ENCODE measurements around the gene TAMALIN. TPM values are rescaled to one million over a fixed set of nuclear protein-coding genes. Genes with fewer than 3 reads are reported as not detected.

Gene TAMALIN
- total and polyA plus RNA-seq, 2 of the 4 experiments (the other 2 are of a cell fraction): 2.7 to 5.3 TPM

GRCh38 chr12:52014567-52015530 is 8.1 kb downstream of the TAMALIN start:
- ATAC-seq (ENCODE audit: low read depth) (no peak), DNase-seq (no peak)
- in situ Hi-C loops (cut with MboI; ENCODE audit: low sequenced_read_pairs) (no loop called here), dilution Hi-C loops (cut with HindIII; ENCODE audit: low sequenced_read_pairs, unreplicated experiment) (no loop called here), intact Hi-C loops (cut with micrococcal nuclease) (no loop called here)
- Histone ChIP-seq H3K4me3 (ENCODE audit: insufficient read depth, low read depth, low read length) (no peak overlapping the region), H3K56ac (ENCODE audit: extremely low read depth, insufficient read depth, low read length) (no peak overlapping the region), H3K14ac (replicated peaks; ENCODE audit: low read depth, low read length) (no peak overlapping the region), H2BK20ac (ENCODE audit: low read depth, low read length) (no peak overlapping the region), H3K27me3 (ENCODE audit: control insufficient read depth, insufficient read depth, low read length) (no peaks in the 10 kb centered on the region), H3K23ac (ENCODE audit: low read depth, low read length) (no peak overlapping the region), H3K79me1 (ENCODE audit: low read depth in 1 of 2, low read length in 2 of 2) (peaks cover 0 to 10% of the 10 kb centered on the region in 2 experiments; a peak in 2 of 4 replicates), H2BK120ac (ENCODE audit: low read depth, low read length) (no peak overlapping the region), H3K27ac (ENCODE audit: insufficient read depth, low read length) (no peak overlapping the region), H2BK5ac (ENCODE audit: low read depth, low read length, poor library complexity, severe bottlenecking) (no peak overlapping the region), H4K5ac (ENCODE audit: low read depth, low read length) (no peak overlapping the region), H3K9me1 (ENCODE audit: insufficient read depth, low read length) (peaks cover 10% of the 10 kb centered on the region), H3K9me3 (ENCODE audit: control insufficient read depth, insufficient read depth, low read length) (no peaks in the 10 kb centered on the region), H3K4me1 (ENCODE audit: control insufficient read depth, insufficient read depth, low read length) (peaks cover 8% of the 10 kb centered on the region), H2AFZ (replicated peaks; ENCODE audit: low read length, poor library complexity) (no peak overlapping the region), H4K20me1 (ENCODE audit: insufficient read depth, low read length) (no peaks in the 10 kb centered on the region; the same call in 1 of the 2 replicates), H2AK9ac (replicated peaks; ENCODE audit: low read depth, low read length, poor library complexity) (no peak overlapping the region), H3K9ac (ENCODE audit: low read depth, low read length) (no peak overlapping the region), H2AK5ac (ENCODE audit: low read depth, low read length) (no peak overlapping the region), H2BK15ac (ENCODE audit: low read depth, low read length) (no peak overlapping the region), H3K4me2 (ENCODE audit: low read depth, low read length) (no peak overlapping the region), H3K4ac (ENCODE audit: low read depth, low read length) (no peak overlapping the region), H4K8ac (ENCODE audit: low read depth in 2 of 2, low read length in 2 of 2) (no peak overlapping the region), H3K18ac (ENCODE audit: low read depth, low read length) (no peak overlapping the region), H4K91ac (ENCODE audit: insufficient read depth, low read depth, low read length) (no peak overlapping the region), H3K36me3 (ENCODE audit: control insufficient read depth, insufficient read depth, low read length) (peaks cover 37% of the 10 kb centered on the region; the same call in 1 of the 2 replicates)
- ChIA-PET CTCF (interaction anchor here (1.7 kb wide), 1 partner anchor 11 kb away, joined by 4 read pairs; no protein-coding TSS in a partner anchor), POLR2A (ENCODE audit: unreplicated experiment) (interaction anchor here (1.1 kb wide), 1 partner anchor 8 kb away, joined by 4 read pairs; no protein-coding TSS in a partner anchor)
- WGBS, 2 experiments (ENCODE audit: extremely low coverage in 2 of 2, insufficient read length in 1 of 2): 67% methylated on average over 30 of the region's 93 CpGs; no CpG with 5 or more reads in 1 of the 2 experiments
- BruUV-seq (replicated peaks): no TSS peak
- no peak for TF ChIP-seq USF2 (IDR thresholded peaks at IDR 0.05; ENCODE audit: low read depth, low read length)
- TF ChIP-seq CHD1 (IDR thresholded peaks at IDR 0.05; ENCODE audit: low read depth, low read length): no peak
- TF ChIP-seq RFX5 (IDR thresholded peaks at IDR 0.05; ENCODE audit: low read depth, low read length): no peak
- no peak for TF ChIP-seq MAFK (IDR thresholded peaks at IDR 0.05; ENCODE audit: low read depth, low read length)
- no peak for TF ChIP-seq NFE2L2 (IDR thresholded peaks at IDR 0.05; ENCODE audit: low read depth, low read length)
- TF ChIP-seq RAD21 (IDR thresholded peaks at IDR 0.05; ENCODE audit: low read length): no peak
- no peak for TF ChIP-seq SMC3 (IDR thresholded peaks at IDR 0.05; ENCODE audit: low read depth, low read length)
- no peak for TF ChIP-seq MXI1 (IDR thresholded peaks at IDR 0.05; ENCODE audit: borderline replicate concordance, low read depth, low read length)
- TF ChIP-seq BHLHE40 (IDR thresholded peaks at IDR 0.05; ENCODE audit: low read depth, low read length): no peak
- no peak for TF ChIP-seq RCOR1 (IDR thresholded peaks at IDR 0.05; ENCODE audit: insufficient replicate concordance, low read length)
- TF ChIP-seq MAZ (IDR thresholded peaks at IDR 0.05; ENCODE audit: borderline replicate concordance, low read depth, low read length): no peak
- no peak for TF ChIP-seq POLR2A (IDR thresholded peaks at IDR 0.05; ENCODE audit: low read depth, low read length)
- TF ChIP-seq FOS (IDR thresholded peaks at IDR 0.05; ENCODE audit: low read depth, low read length): no peak
- no peak for TF ChIP-seq CTCF (conservative IDR thresholded peaks at IDR 0.05; ENCODE audit: low read depth, low read length)
